SK-N-SH (cell line): ENCODE data around the gene TBX1.

Experiments
- CTCF ChIP-seq: fragments of 200-600 bp; sonication (generic); IDR thresholded peaks from 2 replicates; pipeline ENCODE4 v1.6.1; 2017; ENCODE audit warnings: antibody characterized with exemption, mild to moderate bottlenecking, moderate library complexity
- MAX ChIP-seq: IDR thresholded peaks from 2 replicates; pipeline ENCODE4 v1.4.0; 2012; ENCODE audit warnings: low read depth
- ZBTB33 ChIP-seq: IDR thresholded peaks from 2 replicates; pipeline ENCODE4 v1.4.0; 2012; ENCODE audit warnings: low read depth, borderline replicate concordance

GRCh38 chr22:19757985-19758895 is 2.3 kb upstream of the TBX1 start:
- TF ChIP-seq CTCF (no peak), MAX (no peak), ZBTB33 (no peak)
